Right renal pelvis (tissue), 4 donors: Measurements from ENCODE around the gene ANO2. TPM values are rescaled to one million over a fixed set of nuclear protein-coding genes. Genes with fewer than 3 reads are reported as not detected.
A peak's percentile ranks its signal among the peaks of the same experiment; 100 is the strongest.

Experiments
- DNase-seq, 4 donors: peaks; one replicate each; pipeline ENCODE4 v3.0.0-alpha.2; 2013; ENCODE audit warnings: low read depth in 4 of 4, low spot score in 3 of 4, missing footprints in 1 of 4
- polyA plus RNA-seq, 4 donors: library from polyadenylated mRNA; unstranded; fragments of 120-200 nt; gene quantifications; one replicate each; pipeline ENCODE4 v1.2.1, GENCODE V29; 2013; ENCODE audit not compliant: insufficient read length in 4 of 4

Gene ANO2
- polyA plus RNA-seq, 4 donors = 3.0 to 4.6 (median 3.9) TPM

DNA sequence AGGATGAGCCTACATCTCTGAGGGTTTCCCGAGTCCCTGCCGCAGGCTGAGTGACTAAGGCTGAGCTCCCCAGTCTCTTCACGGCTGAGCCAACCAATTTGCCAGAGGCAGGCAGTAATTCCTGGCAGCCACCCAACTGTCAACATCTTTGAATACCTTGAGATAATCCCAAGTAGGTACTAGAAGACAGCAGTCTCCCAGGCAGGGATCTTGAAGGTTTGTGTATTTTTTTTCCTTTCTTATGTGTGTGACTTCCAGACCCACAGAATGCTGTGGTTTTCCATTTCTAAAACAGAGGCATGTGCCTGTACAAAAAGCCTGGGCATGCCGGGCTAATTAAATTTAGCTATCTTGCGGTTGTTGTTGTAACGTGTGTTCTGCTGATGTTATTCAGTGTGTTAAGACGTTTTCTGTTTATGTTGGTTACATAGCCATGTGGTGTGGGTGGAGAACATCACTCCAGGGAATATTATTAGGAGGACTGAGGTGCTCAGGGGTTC lies 155.5 kb downstream of the ANO2 start:
- no peak for DNase-seq

DNA sequence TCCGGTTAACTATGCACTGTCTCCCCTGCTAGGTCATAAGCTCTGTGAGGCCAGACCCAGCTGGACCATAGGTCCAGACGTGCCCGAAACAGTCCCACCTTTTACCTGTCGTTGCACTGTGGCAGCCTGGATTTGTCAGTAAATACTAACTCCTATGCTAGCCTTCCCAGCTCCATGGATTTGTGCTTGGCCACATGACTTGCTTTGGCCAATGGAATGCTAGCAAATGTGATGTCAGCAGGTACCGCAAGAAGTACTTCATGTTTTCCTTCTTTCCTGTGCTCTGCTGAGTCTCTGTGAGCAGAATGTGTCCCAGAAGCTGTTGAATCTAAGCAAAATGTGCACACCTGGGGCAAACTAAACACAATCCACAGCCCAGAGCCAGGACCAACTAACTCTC lies 157.2 kb downstream of the ANO2 start:
- no peak for DNase-seq

DNA sequence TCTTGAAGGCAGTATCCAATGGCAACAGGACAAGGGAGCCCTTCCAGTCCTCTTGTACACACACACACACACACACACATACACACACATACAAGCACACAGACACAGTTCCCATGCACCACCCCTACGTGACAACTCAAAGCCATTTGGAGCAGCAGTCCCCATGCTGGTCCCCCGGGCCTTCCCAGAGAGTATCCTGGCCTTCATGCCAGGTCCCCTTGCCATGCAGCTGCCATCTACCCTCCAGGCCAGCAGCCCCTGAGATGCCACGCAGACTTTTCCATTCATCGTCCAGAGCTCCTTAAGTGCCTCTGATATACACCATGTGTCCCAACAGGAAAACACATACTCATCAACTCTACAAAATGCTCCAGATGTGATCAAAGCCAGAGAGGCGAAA lies 159.5 kb downstream of the ANO2 start:
- no peak for DNase-seq

DNA sequence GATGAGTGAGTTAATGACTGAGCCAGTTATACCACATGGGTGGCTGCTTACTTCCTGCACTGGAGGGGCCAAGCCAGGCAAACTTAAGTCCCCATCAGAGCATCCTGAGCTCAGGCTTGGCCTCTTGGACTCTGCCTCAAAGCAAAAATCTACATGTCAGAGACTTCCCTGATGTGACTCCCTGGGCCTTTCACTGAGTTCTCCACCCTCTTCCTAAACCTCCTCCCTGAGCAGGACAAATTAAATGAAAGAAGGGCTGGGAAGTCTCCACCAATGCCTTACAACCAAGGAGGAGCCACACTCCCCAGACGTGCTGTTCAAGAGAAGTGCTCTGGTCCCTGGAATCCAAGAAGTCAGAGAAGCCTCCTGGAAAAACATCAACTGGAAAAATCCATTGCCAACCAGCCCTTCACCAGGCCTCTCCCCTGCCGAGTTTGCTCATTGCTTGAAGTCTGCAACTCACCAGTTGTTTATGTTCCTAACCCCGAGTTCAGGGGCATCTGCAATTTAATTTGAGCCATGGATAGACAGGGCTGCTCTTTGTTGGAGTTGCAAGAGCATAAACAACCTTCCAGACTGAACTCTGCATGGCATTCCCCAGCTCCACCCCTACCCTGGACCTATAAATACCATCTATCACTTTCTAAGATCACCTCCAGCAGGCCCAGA lies 160.5 kb downstream of the ANO2 start:
- no peak for DNase-seq

GRCh38 chr12:5783289-5783920 lies 161.7 kb downstream of the ANO2 start:
- DNase-seq = no peak

GRCh38 chr12:5780536-5780935 lies 164.5 kb downstream of the ANO2 start:
- DNase-seq = peak in 3 of 4 donors; percentile 40 to 55 (median 45)

- no peak for DNase-seq
Observed at GRCh38 chr12:5779401-5779800, 165.7 kb downstream of the ANO2 start.

DNA sequence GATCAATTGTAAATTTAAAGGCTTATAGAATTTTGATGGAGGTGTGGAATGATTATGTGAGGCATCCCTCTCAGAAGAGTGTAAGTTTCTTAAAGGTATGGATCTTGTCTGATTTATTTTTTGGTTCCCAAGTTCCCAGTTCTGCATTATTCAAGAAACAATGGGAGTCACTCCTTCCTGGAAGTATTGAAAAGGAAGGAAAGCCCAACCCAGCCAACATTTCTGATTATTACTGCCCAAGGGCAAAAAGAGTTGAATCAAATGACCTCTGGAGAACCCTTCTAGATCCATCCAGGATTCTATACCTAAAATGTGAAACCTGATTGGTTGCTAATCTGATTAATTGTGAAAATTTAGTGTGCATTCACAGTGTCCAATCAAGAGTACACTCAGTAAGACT lies 166.2 kb downstream of the ANO2 start:
- no peak for DNase-seq

- no peak for DNase-seq
Observed at GRCh38 chr12:5777451-5777850, 167.6 kb downstream of the ANO2 start.

- DNase-seq = no peak
Observed at GRCh38 chr12:5776091-5776490, 169.0 kb downstream of the ANO2 start.

DNA sequence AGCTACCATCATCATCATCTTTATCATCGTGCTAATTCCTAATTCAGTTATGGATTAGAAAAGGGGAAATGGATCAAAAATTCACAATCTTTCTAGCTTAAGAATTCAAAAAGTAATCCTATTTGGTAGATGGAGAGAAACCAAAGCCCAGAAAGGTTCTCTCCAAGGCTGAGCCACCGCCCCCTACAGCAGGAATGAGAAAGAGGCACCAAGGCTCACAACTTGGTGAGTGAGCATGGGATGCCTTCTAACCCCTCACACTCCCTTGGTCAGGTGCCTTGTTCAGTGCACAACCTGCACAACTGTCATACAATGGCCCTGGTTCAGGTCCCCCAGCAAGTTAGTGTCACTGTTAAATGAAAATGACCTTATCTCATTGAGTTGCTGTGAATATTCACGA lies 171.5 kb downstream of the ANO2 start:
- no peak for DNase-seq

GRCh38 chr12:5771756-5772155 lies 173.3 kb downstream of the ANO2 start:
- no peak for DNase-seq

- no peak for DNase-seq
Observed at GRCh38 chr12:5770727-5771126, 174.3 kb downstream of the ANO2 start.

GRCh38 chr12:5768581-5769196 lies 176.4 kb downstream of the ANO2 start:
- DNase-seq = no peak

DNA sequence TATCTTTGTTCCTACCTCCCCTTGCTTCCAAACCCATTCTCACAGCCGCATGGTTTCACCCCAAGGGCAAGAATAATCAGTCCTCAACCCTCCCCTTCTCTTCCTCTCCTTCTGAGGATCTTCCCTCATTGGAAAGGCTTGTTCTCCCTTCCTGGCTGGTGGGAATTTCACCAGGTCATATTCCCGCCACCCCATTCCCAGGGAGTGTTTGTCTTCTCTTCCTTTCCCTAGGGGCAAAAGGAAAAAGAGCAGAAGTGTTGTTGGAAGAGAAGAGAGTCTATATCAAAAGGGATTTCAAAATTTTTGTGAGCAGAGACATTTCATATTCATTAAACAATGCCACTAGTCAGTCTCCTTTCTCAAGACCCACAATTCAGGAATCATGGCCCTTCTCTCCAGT lies 176.9 kb downstream of the ANO2 start:
- no peak for DNase-seq

- DNase-seq = no peak
Observed at GRCh38 chr12:5758347-5758746, 186.7 kb downstream of the ANO2 start.

GRCh38 chr12:5756338-5756842 lies 188.7 kb downstream of the ANO2 start:
- no peak for DNase-seq

DNA sequence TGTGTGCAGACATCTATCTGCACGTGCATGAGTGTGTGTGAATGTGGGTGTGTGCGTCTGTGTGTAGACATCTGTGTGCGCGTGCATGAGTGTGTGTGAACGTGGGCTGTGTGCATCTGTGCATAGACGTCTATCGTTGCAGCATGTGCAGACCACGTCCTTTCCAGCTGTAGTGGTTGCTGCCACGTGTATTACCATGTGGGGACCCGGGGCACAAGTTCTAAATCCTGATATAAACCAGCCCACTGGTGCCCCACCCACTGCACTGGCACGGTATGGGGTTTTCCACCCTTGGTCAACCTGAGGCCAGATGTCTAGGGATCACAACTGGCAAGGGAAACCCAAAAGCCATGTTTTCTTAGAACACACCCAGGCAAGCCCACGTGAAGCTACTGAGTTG lies 197.0 kb downstream of the ANO2 start:
- DNase-seq = no peak

DNA sequence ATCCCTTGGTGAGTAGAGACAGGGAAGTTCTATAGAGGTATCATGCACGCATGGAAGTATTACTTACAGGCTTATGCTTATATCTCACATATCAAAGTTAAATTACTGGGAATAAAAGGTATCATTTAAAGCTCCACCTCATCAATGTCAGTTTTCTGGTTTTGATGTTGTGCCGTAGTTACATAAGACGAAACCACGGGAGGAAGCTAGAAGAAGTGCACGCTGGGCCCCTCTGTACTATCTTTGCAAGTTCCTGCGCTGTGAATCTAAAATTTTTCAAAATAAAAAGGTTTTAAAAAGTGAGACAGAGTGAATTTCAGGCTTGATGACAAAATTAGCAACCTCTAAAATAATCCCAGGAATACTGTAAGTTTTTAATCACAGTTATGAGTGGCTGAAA lies 198.1 kb downstream of the ANO2 start:
- DNase-seq = no peak

DNA sequence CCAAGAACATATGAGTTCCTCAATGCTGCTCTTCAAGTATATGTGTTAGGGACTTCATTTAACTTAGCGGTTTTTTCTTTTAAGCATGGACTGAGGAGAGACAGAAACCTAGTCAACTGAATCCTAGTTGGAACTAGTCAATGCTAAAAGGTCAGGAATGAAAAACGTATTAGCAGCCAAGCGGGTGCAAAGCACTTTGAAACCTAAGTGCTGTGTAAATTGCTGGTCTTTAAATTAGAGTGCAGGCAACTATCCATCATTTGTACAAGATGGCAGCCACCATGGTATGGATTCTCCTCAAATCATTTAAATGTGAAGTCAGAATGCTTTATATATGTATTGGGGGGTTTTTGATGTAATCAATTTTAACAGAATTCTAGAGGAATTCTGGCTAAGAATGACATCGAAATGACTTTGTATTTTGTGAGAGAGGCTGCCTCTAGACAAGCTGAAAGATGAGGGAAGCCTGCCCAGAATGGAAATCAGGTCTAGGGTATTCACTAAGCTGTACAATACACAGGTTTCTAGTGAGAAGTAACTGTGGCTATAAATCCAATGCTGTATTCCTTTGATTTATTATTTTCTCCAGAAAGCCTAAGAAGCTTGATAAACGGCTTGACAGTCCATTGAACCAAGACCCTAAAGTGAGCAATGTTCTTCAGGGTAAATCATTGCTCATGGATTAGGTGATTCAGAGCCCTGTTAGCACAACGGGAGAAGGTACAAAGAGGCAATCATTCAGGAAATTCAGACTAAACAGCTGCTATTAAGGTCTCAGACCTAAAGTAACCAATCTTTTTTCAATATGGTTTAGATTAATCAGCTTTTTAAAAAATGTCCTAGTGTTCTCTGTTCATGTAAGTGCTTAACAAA lies 198.8 kb downstream of the ANO2 start:
- no peak for DNase-seq
